IMR-90 (cell line): ENCODE measurements around the gene COLEC12. TPM values are rescaled to one million over a fixed set of nuclear protein-coding genes. Genes with fewer than 3 reads are reported as not detected.

Source experiments
- ATAC-seq: fragments of 200-7000 bp; cut with Tn5 transposase; 2 replicates; pipeline ENCODE4 v1.9.1; 2020; ENCODE audit warnings: low read depth, mild to moderate bottlenecking, moderate library complexity
- Bru-seq: library from RNA; stranded (reverse); fragments of 400-500 nt; gene quantifications from one replicate; lab custom pipeline; 2021; lab: Mats Ljungman, UMichigan
- BruChase-seq, 2 experiments: library from RNA; stranded (reverse); fragments of 400-500 nt; gene quantifications; one replicate each; lab custom pipeline; 2021; lab: Mats Ljungman, UMichigan
- BruUV-seq: library from RNA; stranded (reverse); fragments of 400-500 nt; replicated peaks from 2 replicates; lab custom pipeline; 2021; lab: Mats Ljungman, UMichigan
- CTCF ChIA-PET: fragments of 300-600 bp; formaldehyde crosslinking; extraction: SDS; loops from one replicate; lab custom pipeline; 2021; ENCODE audit warnings: antibody characterized with exemption; lab: Yijun Ruan, JAX
- POLR2A ChIA-PET: fragments of 300-600 bp; sonication (Branson Sonifier 250); formaldehyde crosslinking; loops from one replicate; lab custom pipeline; 2022; ENCODE audit warnings: antibody characterized with exemption; ENCODE audit not compliant: unreplicated experiment; lab: Charles Lee
- DNase-seq: peaks from one replicate; pipeline ENCODE4 v3.0.0; 2013
- H2AFZ ChIP-seq: replicated peaks from 2 replicates; pipeline ENCODE3; 2013; ENCODE audit warnings: low read length, mild to moderate bottlenecking; ENCODE audit not compliant: poor library complexity
- H2AK5ac ChIP-seq: 2 replicates; pipeline ENCODE4 v1.6.1; 2013; ENCODE audit warnings: low read depth, low read length, inconsistent platforms
- H2AK9ac ChIP-seq: replicated peaks from 2 replicates; pipeline ENCODE3; 2013; ENCODE audit warnings: mild to moderate bottlenecking, low read depth, low read length, moderate library complexity; ENCODE audit not compliant: poor library complexity
- H2BK120ac ChIP-seq: 2 replicates; pipeline ENCODE4 v1.6.1; 2013; ENCODE audit warnings: low read depth, low read length, inconsistent platforms
- H2BK15ac ChIP-seq: 3 replicates; pipeline ENCODE4 v1.6.1; 2013; ENCODE audit warnings: low read depth, low read length, inconsistent platforms
- H2BK20ac ChIP-seq: 2 replicates; pipeline ENCODE4 v1.6.1; 2013; ENCODE audit warnings: low read depth, mild to moderate bottlenecking, inconsistent platforms, low read length, moderate library complexity
- H2BK5ac ChIP-seq: 2 replicates; pipeline ENCODE4 v1.6.1; 2013; ENCODE audit warnings: mild to moderate bottlenecking, low read depth, low read length, inconsistent platforms; ENCODE audit not compliant: poor library complexity, severe bottlenecking
- H3K14ac ChIP-seq: replicated peaks from 2 replicates; pipeline ENCODE4 v1.6.1; 2013; ENCODE audit warnings: low read depth, low read length, inconsistent platforms
- H3K18ac ChIP-seq: 2 replicates; pipeline ENCODE4 v1.6.1; 2013; ENCODE audit warnings: low read depth, low read length, control low read depth
- H3K23ac ChIP-seq: 2 replicates; pipeline ENCODE4 v1.6.1; 2013; ENCODE audit warnings: low read depth, low read length, inconsistent platforms
- H3K27ac ChIP-seq: 2 replicates; pipeline ENCODE4 v1.5.1; 2013; ENCODE audit warnings: mild to moderate bottlenecking, control low read depth, low read length; ENCODE audit not compliant: insufficient read depth
- H3K27me3 ChIP-seq: 2 replicates; pipeline ENCODE4 v1.6.1; 2013; ENCODE audit warnings: low read length; ENCODE audit not compliant: control insufficient read depth, insufficient read depth
- H3K36me3 ChIP-seq: 2 replicates; pipeline ENCODE4 v1.6.1; 2013; ENCODE audit warnings: low read length, mixed read lengths; ENCODE audit not compliant: control insufficient read depth, insufficient read depth
- H3K4ac ChIP-seq: 2 replicates; pipeline ENCODE4 v1.6.1; 2013; ENCODE audit warnings: low read depth, low read length, inconsistent platforms
- H3K4me1 ChIP-seq: 2 replicates; pipeline ENCODE4 v1.6.1; 2013; ENCODE audit warnings: low read length, mixed read lengths; ENCODE audit not compliant: control insufficient read depth, insufficient read depth
- H3K4me2 ChIP-seq: 2 replicates; pipeline ENCODE4 v1.6.1; 2013; ENCODE audit warnings: low read depth, mild to moderate bottlenecking, control low read depth, low read length, moderate library complexity
- H3K4me3 ChIP-seq: 2 replicates; pipeline ENCODE4 v1.5.1; 2013; ENCODE audit warnings: low read depth, mild to moderate bottlenecking, control low read depth, low read length, moderate library complexity; ENCODE audit not compliant: insufficient read depth
- H3K56ac ChIP-seq: 2 replicates; pipeline ENCODE4 v1.6.1; 2013; ENCODE audit warnings: low read length, inconsistent platforms; ENCODE audit not compliant: insufficient read depth; ENCODE audit errors: extremely low read depth
- H3K79me1 ChIP-seq, 2 experiments: 2 replicates each; pipeline ENCODE4 v1.6.1; 2013; ENCODE audit warnings: low read length in 2 of 2, inconsistent platforms in 1 of 2, low read depth in 1 of 2
- H3K9ac ChIP-seq: 2 replicates; pipeline ENCODE4 v1.6.1; 2013; ENCODE audit warnings: low read depth, low read length, control low read depth
- H3K9me1 ChIP-seq: 2 replicates; pipeline ENCODE4 v1.6.1; 2013; ENCODE audit warnings: low read length, inconsistent platforms; ENCODE audit not compliant: insufficient read depth
- H3K9me3 ChIP-seq: 2 replicates; pipeline ENCODE4 v1.6.1; 2013; ENCODE audit warnings: low read length; ENCODE audit not compliant: control insufficient read depth, insufficient read depth
- H4K20me1 ChIP-seq: 2 replicates; pipeline ENCODE4 v1.6.1; 2013; ENCODE audit warnings: low read length, inconsistent platforms; ENCODE audit not compliant: insufficient read depth
- H4K5ac ChIP-seq: 2 replicates; pipeline ENCODE4 v1.6.1; 2013; ENCODE audit warnings: mild to moderate bottlenecking, low read depth, low read length, control low read depth
- H4K8ac ChIP-seq, 2 experiments: 2 replicates each; pipeline ENCODE4 v1.6.1; 2013; ENCODE audit warnings: low read depth in 2 of 2, low read length in 2 of 2, control low read depth in 1 of 2, inconsistent platforms in 1 of 2
- H4K91ac ChIP-seq: 2 replicates; pipeline ENCODE4 v1.6.1; 2013; ENCODE audit warnings: low read depth, low read length, inconsistent platforms; ENCODE audit not compliant: insufficient read depth
- RAD21 ChIP-seq: IDR thresholded peaks from 2 replicates; pipeline ENCODE4 v1.6.1; 2012; ENCODE audit warnings: low read length, improper control_type of control experiment
- SMC3 ChIP-seq: fragments of 150-350 bp; IDR thresholded peaks from 2 replicates; pipeline ENCODE4 v1.6.1; 2016; ENCODE audit warnings: low read depth, mild to moderate bottlenecking, antibody characterized with exemption, low read length, moderate library complexity
- WGBS, 2 experiments: methylation state at CpG; one replicate each; pipeline versions ENCODE4 v1.1.5 to v1.1.7; 2013; ENCODE audit warnings: missing lambda C conversion rate in 2 of 2; ENCODE audit not compliant: insufficient read length in 1 of 2; ENCODE audit errors: extremely low coverage in 2 of 2; 5-methylcytosine and 5-hydroxymethylcytosine counted together
- dilution Hi-C: fragments of 300-500 bp; cut with HindIII; formaldehyde crosslinking; loops from one replicate; pipeline ENCODE4 v1.14.3; 2018; ENCODE audit warnings: low sequenced_read_pairs; ENCODE audit not compliant: unreplicated experiment
- in situ Hi-C: fragments of 300-500 bp; cut with MboI; formaldehyde crosslinking; loops from 3 replicates; pipeline ENCODE4 v1.14.3; 2019; ENCODE audit warnings: low sequenced_read_pairs, inconsistent platforms, mixed read lengths
- intact Hi-C: fragments of 100-400 bp; cut with micrococcal nuclease; formaldehyde crosslinking; loops from 2 replicates; pipeline ENCODE4 v1.10.0; 2022
- long read RNA-seq: library from polyadenylated mRNA; unstranded; transcript quantifications from one replicate; pipeline ENCODE4 v2.0.0, GENCODE V29; 2021; ENCODE audit not compliant: unreplicated experiment
- polyA plus RNA-seq, 3 experiments: library from polyadenylated mRNA; depleted of rRNA; stranded (reverse); fragments of >200 nt; gene quantifications; 2 replicates each; pipeline ENCODE4 v1.2.3, GENCODE V29; 2012; ENCODE audit warnings: low replicate concordance in 1 of 3
- total RNA-seq: library from RNA; depleted of rRNA; stranded (reverse); fragments of >200 nt; gene quantifications from 2 replicates; pipeline ENCODE4 v1.2.3, GENCODE V29; 2012; rRNA removed

Gene COLEC12
- total RNA-seq (1.7 and 2.3 TPM in 2 replicates), polyA plus RNA-seq (2012; rRNA removed) (0.83 and 1.0 TPM in 2 replicates), Bru-seq, nascent RNA (percentile 43 among the genes with signal in this experiment), BruChase-seq, experiment 1, labeled RNA remaining after a 6-hour chase (percentile 36 among the genes with signal in this experiment), BruChase-seq, experiment 2, labeled RNA remaining after a 2-hour chase (percentile 52 among the genes with signal in this experiment)
- 0.35 and 0.63 TPM in 2 replicates for polyA plus RNA-seq (2012; cell fraction: cytosol; rRNA removed)
- polyA plus RNA-seq (2012; cell fraction: nucleus; rRNA removed; ENCODE audit: low replicate concordance) = 0.21 and 0.54 TPM in 2 replicates
- long read RNA-seq, full-length matches to known transcripts = 16 of 21 reads
- long read RNA-seq, partial matches to known transcripts = 4 of 21 reads
- long read RNA-seq, other reads (novel, unspliced or antisense) = 1 of 21 reads

GRCh38 chr18:500632-501405 is at the start of gene COLEC12:
Gene COLEC12, minus strand, starts transcription at chr18:500701. Its CDS starts 187 bp downstream, at chr18:500514.
- Histone ChIP-seq H3K9ac (no peak within 1 kb of the TSS), H2AFZ (peak within 1 kb of the TSS; percentile 28), H2BK120ac (0 out of 2 replicates have a peak within 1 kb of the TSS, but pooled peaks have one; percentile 3), H2AK9ac (peak within 1 kb of the TSS; percentile 58), H4K5ac (no peak within 1 kb of the TSS), H3K9me1 (no peaks in the 10 kb centered on the region), H4K91ac (no peak within 1 kb of the TSS), H3K18ac (no peak within 1 kb of the TSS; the same call in 1 of the 2 replicates), H3K56ac (no peak within 1 kb of the TSS), H4K8ac (no peak within 1 kb of the TSS), H3K4me1 (no peaks in the 10 kb centered on the region), H3K23ac (0 out of 2 replicates have a peak within 1 kb of the TSS, but pooled peaks have one; percentile 72), H2BK20ac (no peak within 1 kb of the TSS), H2AK5ac (no peak within 1 kb of the TSS), H2BK15ac (no peak within 1 kb of the TSS), H3K27me3 (peaks cover 43% of the 10 kb centered on the region), H4K20me1 (peaks cover 5% of the 10 kb centered on the region; the same call in 1 of the 2 replicates), H3K79me1 (no peaks in the 10 kb centered on the region), H2BK5ac (no peak within 1 kb of the TSS), H3K14ac (no peak within 1 kb of the TSS), H3K4me2 (peak within 1 kb of the TSS; percentile 84), H3K4ac (no peak within 1 kb of the TSS; the same call in 1 of the 2 replicates), H3K36me3 (no peaks in the 10 kb centered on the region), H3K4me3 (peak within 1 kb of the TSS; percentile 35), H3K27ac (no peak within 1 kb of the TSS), H3K9me3 (no peaks in the 10 kb centered on the region)
- CTCF ChIA-PET = interaction anchor here (0.7 kb wide), 1 partner anchor 140 kb away, joined by 3 read pairs; no protein-coding TSS in a partner anchor
- 12% methylated on average over 7 of the region's 75 CpGs; no CpG with 5 or more reads in 1 of the 2 experiments for WGBS, 2 experiments
- POLR2A ChIA-PET = no interaction called here
- intact Hi-C loops = loop anchor here (5.0 kb wide), 1 partner anchor 116 kb away; no protein-coding TSS in a partner anchor
- no peak for TF ChIP-seq SMC3
- TF ChIP-seq RAD21 = no peak
- dilution Hi-C loops = no loop called here
- in situ Hi-C loops = no loop called here
- DNase-seq (no peak), ATAC-seq (peak; percentile 38)
- BruUV-seq = no TSS peak
